Stimulated activated CD8-positive, alpha-beta memory T cell treated with anti-CD3 and anti-CD28 coated beads, Interleukin-4, amount 100 ng/mL, for 4 hours (primary cell): ENCODE results near the gene FHIT.
A peak's percentile ranks its signal among the peaks of the same experiment; 100 is the strongest.

Source experiments
- DNase-seq, 2 donors: peaks; one replicate each; pipeline ENCODE4 v3.0.0-alpha.2; 2020; ENCODE audit warnings: low read depth in 2 of 2, low spot score in 1 of 2

The FHIT gene

GRCh38 chr3:59873576-59874230 is 1377.5 kb downstream of the FHIT start:
- no peak for DNase-seq

DNA sequence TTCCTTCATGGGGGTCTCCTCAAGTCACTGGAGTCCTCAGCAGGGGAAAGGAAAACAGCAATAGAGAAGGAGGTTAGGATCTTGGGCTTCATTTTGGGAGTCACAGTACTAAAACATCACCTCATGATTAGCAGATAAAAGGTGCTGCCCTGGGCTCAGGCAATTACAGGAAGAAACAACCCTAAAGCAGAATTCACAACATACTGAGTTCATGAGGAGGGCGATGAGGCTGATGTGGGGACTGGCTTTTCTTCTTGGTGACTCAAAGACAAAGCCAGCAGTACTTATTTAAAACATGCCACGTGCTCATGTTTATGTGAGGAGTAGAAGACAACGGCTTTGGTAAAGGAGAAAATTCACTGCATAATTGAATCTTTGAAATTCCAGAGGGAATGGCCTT is 1379.1 kb downstream of the FHIT start:
- no peak for DNase-seq

GRCh38 chr3:59867185-59868002 is 1383.9 kb downstream of the FHIT start:
- no peak for DNase-seq

DNA sequence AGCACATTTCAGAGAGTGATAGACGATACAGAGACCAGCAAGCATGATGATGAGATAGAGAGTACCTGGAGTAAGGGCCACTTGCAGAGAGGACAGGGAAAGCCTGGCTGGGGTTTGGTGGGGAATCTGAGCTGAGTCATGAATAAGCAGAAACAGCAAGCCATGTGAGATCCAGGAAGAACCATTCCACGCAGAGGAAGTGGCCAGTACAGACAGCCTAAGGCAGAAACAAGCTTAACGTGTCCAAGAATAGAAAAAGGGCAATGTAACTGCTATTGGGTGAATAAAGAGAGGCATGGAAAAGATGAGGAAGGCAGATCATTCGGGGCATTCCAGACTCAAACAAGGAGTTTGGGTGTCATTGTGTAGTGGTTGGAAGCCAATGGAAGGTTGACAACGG is 1385.2 kb downstream of the FHIT start:
- DNase-seq: no peak

GRCh38 chr3:59865351-59865750 is 1385.9 kb downstream of the FHIT start:
- DNase-seq: no peak

GRCh38 chr3:59862686-59863085 is 1388.6 kb downstream of the FHIT start:
- DNase-seq: no peak

- DNase-seq: peak; percentile 46 to 61
These were observed 1393.5 kb downstream of the FHIT start for GRCh38 chr3:59857589-59858346.

GRCh38 chr3:59856934-59857460 is 1394.3 kb downstream of the FHIT start:
- DNase-seq: no peak

DNA sequence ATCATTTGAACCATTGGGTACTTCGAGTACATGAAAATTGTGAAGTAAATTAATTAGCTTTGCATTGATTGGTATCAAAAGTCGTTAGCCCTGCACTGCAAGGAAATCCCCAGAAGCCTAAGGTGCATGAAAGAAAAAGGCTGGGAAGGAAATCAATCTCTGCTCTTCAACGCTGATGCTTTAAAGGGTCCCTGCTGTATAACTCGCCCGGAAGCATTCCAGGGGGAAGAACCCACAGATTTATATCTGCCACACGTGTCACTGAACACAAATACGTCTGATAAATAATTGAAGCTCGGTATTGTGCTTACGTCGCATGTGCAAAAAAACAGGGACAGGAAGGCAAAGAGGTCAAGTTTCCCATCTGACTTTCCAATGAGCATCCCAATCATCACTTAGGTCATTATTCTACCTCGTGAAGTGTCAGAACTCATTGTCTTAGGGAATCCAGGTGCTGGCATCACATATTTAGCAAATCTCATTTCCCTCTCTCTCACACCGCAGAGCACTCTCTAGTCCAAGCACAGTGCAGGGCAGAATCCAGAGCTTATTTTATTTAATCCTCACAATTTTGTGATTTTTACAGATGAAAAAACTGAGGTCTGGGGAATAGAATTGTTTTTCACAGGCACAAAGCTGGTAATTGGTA is 1397.1 kb downstream of the FHIT start:
- DNase-seq: no peak

GRCh38 chr3:59850417-59850816 is 1400.8 kb downstream of the FHIT start:
- no peak for DNase-seq

DNA sequence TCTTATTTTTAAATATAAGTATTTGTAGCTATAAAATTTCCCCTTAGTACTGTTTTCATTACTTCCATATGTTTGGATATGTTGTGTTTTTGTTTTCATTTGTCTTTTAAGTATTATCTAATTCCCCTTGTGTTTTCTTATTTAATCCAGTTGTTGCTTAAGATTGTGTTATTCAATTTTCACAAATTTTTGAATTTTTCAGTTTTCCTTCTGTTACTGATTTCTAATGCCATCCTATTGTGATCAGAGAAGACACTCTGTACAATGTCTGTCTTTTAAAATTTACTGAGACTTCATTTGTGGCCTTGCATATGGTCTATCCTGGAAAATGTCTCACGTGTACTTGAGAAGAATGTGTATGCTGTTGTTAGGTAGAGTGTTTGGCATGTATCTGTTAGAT is 1405.9 kb downstream of the FHIT start:
- no peak for DNase-seq

GRCh38 chr3:59843821-59844220 is 1407.4 kb downstream of the FHIT start:
- DNase-seq: no peak

DNA sequence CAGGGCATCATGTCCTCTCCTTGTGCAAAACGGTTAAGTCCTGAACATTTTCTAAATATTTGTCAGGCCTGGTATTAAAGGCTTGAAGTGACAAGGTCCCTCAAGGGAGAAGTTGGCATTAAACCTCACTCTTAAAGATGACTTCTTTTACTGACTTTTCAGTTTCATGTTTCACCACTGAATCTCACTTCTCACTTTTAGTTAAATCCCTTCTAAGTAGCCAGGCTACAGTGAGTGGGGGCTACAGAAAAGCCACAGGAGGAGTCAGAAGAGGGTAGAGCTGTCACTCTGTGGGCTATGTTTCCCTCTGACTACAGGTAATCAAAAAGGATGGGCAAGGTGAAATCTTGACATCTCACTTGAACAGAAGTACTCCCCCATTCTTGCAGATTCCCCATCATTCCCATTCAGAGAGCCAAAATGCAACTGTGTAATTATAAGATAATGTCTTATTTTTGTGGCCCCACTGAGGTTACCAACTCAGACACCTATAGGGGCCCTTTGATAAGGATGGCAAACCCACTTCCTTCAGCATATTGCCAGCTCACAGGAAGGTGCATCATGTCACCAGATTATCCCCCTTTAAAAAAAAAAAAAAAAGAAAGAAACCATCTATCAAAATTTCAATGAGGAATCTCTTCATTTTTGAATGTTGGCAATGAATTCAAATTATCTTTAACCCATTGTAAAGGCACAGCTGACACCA is 1411.3 kb downstream of the FHIT start:
- DNase-seq: no peak

GRCh38 chr3:59839283-59839682 is 1412.0 kb downstream of the FHIT start:
- DNase-seq: no peak

DNA sequence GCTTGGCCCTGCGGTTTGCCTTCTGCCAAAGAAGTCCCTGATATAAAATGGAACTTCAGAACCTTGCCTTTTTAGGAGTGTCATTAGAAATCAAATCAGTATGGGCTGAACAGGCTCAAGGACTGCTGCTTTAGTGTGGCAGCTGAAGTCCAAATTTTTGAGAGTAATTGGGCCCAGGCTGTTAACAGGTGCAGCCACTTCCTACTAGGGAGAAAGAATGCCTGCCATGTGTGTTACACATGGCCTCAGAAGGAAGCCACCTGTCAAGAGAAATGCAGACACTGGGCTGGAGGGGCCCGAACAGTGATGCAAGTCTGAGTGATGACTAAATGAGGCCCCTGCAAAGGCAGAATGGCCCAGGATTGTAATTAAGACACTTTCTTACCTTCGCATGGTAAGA is 1414.7 kb downstream of the FHIT start:
- DNase-seq: no peak

- no peak for DNase-seq
These were observed 1418.5 kb downstream of the FHIT start for GRCh38 chr3:59832702-59833101.

GRCh38 chr3:59832241-59832640 is 1419.0 kb downstream of the FHIT start:
- no peak for DNase-seq

DNA sequence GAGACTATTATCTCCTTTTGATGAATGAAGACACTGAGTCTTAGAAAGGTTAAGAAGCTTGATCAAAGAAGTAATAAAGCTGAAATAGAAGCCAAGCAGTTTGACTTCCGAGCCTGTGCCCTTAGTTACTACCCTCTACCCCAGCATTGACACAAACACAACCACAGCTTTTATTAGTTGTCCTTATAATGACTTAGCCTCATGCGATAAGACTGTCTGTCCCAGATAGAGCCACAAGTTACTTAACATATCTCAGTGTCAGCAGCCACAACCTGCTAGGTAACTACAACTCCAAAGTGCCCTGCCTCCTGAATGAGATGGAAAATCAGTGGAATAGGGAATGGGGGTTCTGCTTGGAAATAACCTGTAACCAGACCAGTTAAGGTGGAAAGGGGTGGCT is 1419.9 kb downstream of the FHIT start:
- no peak for DNase-seq

DNA sequence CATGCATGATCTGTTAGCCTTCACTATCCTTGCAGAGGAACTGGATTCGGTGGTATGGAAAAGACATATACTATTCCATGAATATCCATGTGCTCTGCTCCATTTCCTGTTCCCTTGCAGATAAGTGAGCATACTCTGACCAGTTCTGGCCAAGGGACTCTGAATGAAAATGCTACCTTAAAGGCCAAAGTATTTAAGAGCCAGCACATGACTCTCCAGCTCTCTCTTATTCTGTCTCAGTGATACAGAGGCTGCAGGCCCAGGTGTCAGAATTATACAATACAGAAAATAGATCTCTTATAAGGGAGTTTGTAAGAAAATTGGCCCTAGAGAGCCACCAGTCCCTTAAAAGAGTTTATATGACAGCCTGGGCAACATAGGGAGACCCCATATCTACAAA is 1421.7 kb downstream of the FHIT start:
- no peak for DNase-seq

- DNase-seq: no peak
These were observed 1426.4 kb downstream of the FHIT start for GRCh38 chr3:59824876-59825275.

DNA sequence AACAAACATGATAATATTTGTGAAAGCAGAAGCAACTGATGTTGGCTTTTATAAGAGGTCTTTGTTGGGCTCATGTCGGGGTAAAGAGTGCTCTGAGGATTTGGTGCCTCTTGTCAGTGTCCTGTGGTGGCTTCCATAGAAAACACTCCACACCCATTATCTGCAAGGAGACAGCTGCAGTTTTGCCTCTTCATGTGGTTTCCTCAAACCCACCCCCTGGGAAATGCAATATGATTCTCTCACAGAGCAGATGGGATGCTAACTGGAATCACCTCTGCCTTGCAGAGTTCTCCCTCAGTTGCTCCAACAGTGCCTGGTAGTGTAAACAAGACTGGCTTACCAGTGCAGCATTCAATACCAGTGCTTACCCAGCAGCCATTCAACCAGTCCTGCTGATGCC is 1430.0 kb downstream of the FHIT start:
- no peak for DNase-seq
